Mononuclear cell (primary cell): ENCODE results near the gene PREP. TPM values are rescaled to one million over a fixed set of nuclear protein-coding genes. Genes with fewer than 3 reads are reported as not detected.
"Not testable (repeated sequence)": the region's sequence is repeated elsewhere in the genome, so short reads cannot be mapped to it uniquely, and the experiment has no call there.

ENCODE experiments used
- H3K27me3 ChIP-seq: 2 replicates; pipeline ENCODE4 v1.6.0; 2011; ENCODE audit warnings: low read length, control low read depth; ENCODE audit not compliant: insufficient read depth
- H3K4me1 ChIP-seq: 2 replicates; pipeline ENCODE4 v1.5.1; 2011; ENCODE audit warnings: mild to moderate bottlenecking, low read length, control low read depth; ENCODE audit not compliant: insufficient read depth
- H3K4me3 ChIP-seq: 2 replicates; pipeline ENCODE4 v1.5.1; 2011; ENCODE audit warnings: mild to moderate bottlenecking, low read length, moderate library complexity
- H3K9me3 ChIP-seq: 2 replicates; pipeline ENCODE4 v1.5.1; 2011; ENCODE audit warnings: low read depth, mild to moderate bottlenecking, control low read depth, low read length
- total RNA-seq: library from RNA; depleted of rRNA; stranded (reverse); fragments of >200 nt; gene quantifications from one replicate; pipeline ENCODE4 v1.2.3, GENCODE V29; 2012

Gene PREP
- total RNA-seq, 1 donor, result 13.5 TPM

GRCh38 chr6:105259913-105260889, 142.7 kb downstream of the PREP start:
- Histone ChIP-seq H3K27me3 (no peaks in the 10 kb centered on the region), H3K4me1 (no peaks in the 10 kb centered on the region), H3K4me3 (no peak overlapping the region), H3K9me3 (no peaks in the 10 kb centered on the region)

GRCh38 chr6:105258816-105259215, 144.1 kb downstream of the PREP start:
- H3K4me1 ChIP-seq, result no peaks in the 10 kb centered on the region
- no peaks in the 10 kb centered on the region for H3K9me3 ChIP-seq
- H3K4me3 ChIP-seq, result no peak overlapping the region
- H3K27me3 ChIP-seq, result no peaks in the 10 kb centered on the region

GRCh38 chr6:105257340-105257739, 145.5 kb downstream of the PREP start:
- no peaks in the 10 kb centered on the region for H3K9me3 ChIP-seq
- no peak overlapping the region for H3K4me3 ChIP-seq
- H3K27me3 ChIP-seq, result no peaks in the 10 kb centered on the region
- no peaks in the 10 kb centered on the region for H3K4me1 ChIP-seq

- H3K9me3 ChIP-seq, result no peaks in the 10 kb centered on the region
- H3K4me3 ChIP-seq, result no peak overlapping the region
- no peaks in the 10 kb centered on the region for H3K27me3 ChIP-seq
- no peaks in the 10 kb centered on the region for H3K4me1 ChIP-seq
Observed at GRCh38 chr6:105256619-105257018, 146.3 kb downstream of the PREP start.

GRCh38 chr6:105253787-105254186, 149.1 kb downstream of the PREP start:
- Histone ChIP-seq H3K27me3 (no peaks in the 10 kb centered on the region), H3K9me3 (no peaks in the 10 kb centered on the region), H3K4me3 (no peak overlapping the region), H3K4me1 (no peaks in the 10 kb centered on the region)

- H3K4me1 ChIP-seq, result no peaks in the 10 kb centered on the region
Observed at GRCh38 chr6:105251689-105252088, 151.2 kb downstream of the PREP start.

GRCh38 chr6:105250533-105250932, 152.3 kb downstream of the PREP start:
- H3K27me3 ChIP-seq, result no peaks in the 10 kb centered on the region
- H3K4me3 ChIP-seq, result no peak overlapping the region
- no peaks in the 10 kb centered on the region for H3K9me3 ChIP-seq
- H3K4me1 ChIP-seq, result no peaks in the 10 kb centered on the region

More at GRCh38 chr6:105251689-105252088, 151.2 kb downstream of the PREP start:
- Histone ChIP-seq H3K9me3 (no peaks in the 10 kb centered on the region), H3K4me3 (no peak overlapping the region), H3K27me3 (no peaks in the 10 kb centered on the region)

- H3K27me3 ChIP-seq, result peaks cover 4% of the 10 kb centered on the region
- H3K4me1 ChIP-seq, result no peaks in the 10 kb centered on the region
- H3K9me3 ChIP-seq, result no peaks in the 10 kb centered on the region
Observed at GRCh38 chr6:105243487-105243886, 159.4 kb downstream of the PREP start.

GRCh38 chr6:105235155-105235554, 167.7 kb downstream of the PREP start:
- H3K4me3 ChIP-seq, result no peak overlapping the region
- H3K27me3 ChIP-seq, result no peaks in the 10 kb centered on the region
- H3K4me1 ChIP-seq, result no peaks in the 10 kb centered on the region
- peaks cover 7% of the 10 kb centered on the region for H3K9me3 ChIP-seq

More at GRCh38 chr6:105243487-105243886, 159.4 kb downstream of the PREP start:
- no peak overlapping the region for H3K4me3 ChIP-seq

- H3K4me3 ChIP-seq, H3K4me1 ChIP-seq, H3K9me3 ChIP-seq, H3K27me3 ChIP-seq: not testable (repeated sequence)
Observed at GRCh38 chr6:105231771-105232170, 171.1 kb downstream of the PREP start.

Other genes starting within 250 kb of the PREP start
- not detected for gene POPDC3, start 223.1 kb downstream of the PREP start, total RNA-seq